K562 (cell line): ENCODE data around the gene NFIB.

Source experiments
- EZH2 ChIP-seq: IDR thresholded peaks from 2 replicates; pipeline ENCODE4 v1.6.1; 2012; ENCODE audit warnings: low read depth, mild to moderate bottlenecking, inconsistent platforms, low read length, borderline replicate concordance
- MED1 ChIP-seq: sonication (generic); formaldehyde crosslinking; IDR thresholded peaks from 2 replicates; pipeline ENCODE4 v1.8.1; 2023; ENCODE audit warnings: missing genetic modification reagents, borderline replicate concordance
- POLR2A ChIP-seq: fragments of 450-650 bp; conservative IDR thresholded peaks from 2 replicates; pipeline ENCODE4 v1.6.1; 2016
- RBFOX2 ChIP-seq: fragments of 200-400 bp; formaldehyde crosslinking; IDR thresholded peaks from 2 replicates; pipeline ENCODE4 v1.6.1; 2017; ENCODE audit warnings: low read depth, mild to moderate bottlenecking, low read length, moderate library complexity
- SP2 ChIP-seq: IDR thresholded peaks from 2 replicates; pipeline ENCODE4 v1.6.1; 2011; ENCODE audit warnings: mild to moderate bottlenecking, low read depth, low read length, moderate library complexity; ENCODE audit not compliant: poor library complexity, severe bottlenecking; ENCODE audit errors: extremely low read depth
- XRCC5 ChIP-seq: fragments of 200-400 bp; formaldehyde crosslinking; IDR thresholded peaks from 2 replicates; pipeline ENCODE4 v1.6.1; 2017; ENCODE audit warnings: low read depth, mild to moderate bottlenecking, low read length
- TF ChIP-seq, protein P1 (sequence below), 3 experiments: IDR thresholded peaks in 2 of 3; conservative IDR thresholded peaks in 1 of 3; 2 replicates each; pipeline ENCODE4 v1.5.1; 2011 to 2012; ENCODE audit warnings: low read length in 3 of 3, mild to moderate bottlenecking in 3 of 3, control low read depth in 2 of 3, improper control_type of control experiment in 1 of 3, inconsistent platforms in 1 of 3, low read depth in 1 of 3, mixed read lengths in 1 of 3, moderate library complexity in 1 of 3; ENCODE audit not compliant: insufficient read depth in 2 of 3

- TF ChIP-seq XRCC5 (no peak), SP2 (no peak), EZH2 (no peak), POLR2A (no peak), RBFOX2 (no peak), MED1 (CRISPR knock-in tag) (no peak)
- TF ChIP-seq, protein P1, sequence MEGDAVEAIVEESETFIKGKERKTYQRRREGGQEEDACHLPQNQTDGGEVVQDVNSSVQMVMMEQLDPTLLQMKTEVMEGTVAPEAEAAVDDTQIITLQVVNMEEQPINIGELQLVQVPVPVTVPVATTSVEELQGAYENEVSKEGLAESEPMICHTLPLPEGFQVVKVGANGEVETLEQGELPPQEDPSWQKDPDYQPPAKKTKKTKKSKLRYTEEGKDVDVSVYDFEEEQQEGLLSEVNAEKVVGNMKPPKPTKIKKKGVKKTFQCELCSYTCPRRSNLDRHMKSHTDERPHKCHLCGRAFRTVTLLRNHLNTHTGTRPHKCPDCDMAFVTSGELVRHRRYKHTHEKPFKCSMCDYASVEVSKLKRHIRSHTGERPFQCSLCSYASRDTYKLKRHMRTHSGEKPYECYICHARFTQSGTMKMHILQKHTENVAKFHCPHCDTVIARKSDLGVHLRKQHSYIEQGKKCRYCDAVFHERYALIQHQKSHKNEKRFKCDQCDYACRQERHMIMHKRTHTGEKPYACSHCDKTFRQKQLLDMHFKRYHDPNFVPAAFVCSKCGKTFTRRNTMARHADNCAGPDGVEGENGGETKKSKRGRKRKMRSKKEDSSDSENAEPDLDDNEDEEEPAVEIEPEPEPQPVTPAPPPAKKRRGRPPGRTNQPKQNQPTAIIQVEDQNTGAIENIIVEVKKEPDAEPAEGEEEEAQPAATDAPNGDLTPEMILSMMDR (IDR thresholded peaks at IDR 0.05 in 2 of 3, conservative IDR thresholded peaks at IDR 0.05 in 1 of 3; ENCODE audit: insufficient read depth in 2 of 3, low read depth in 1 of 3, low read length in 3 of 3), result no peak
These were observed 216.1 kb downstream of the NFIB start for GRCh38 chr9:14097666-14098415.
